Lower leg skin (tissue), 4 donors: ENCODE measurements around the gene EPB41L2. TPM values are rescaled to one million over a fixed set of nuclear protein-coding genes. Genes with fewer than 3 reads are reported as not detected.

Experiments
- DNase-seq, 2 donors: peaks; one replicate each; pipeline ENCODE4 v3.0.0-alpha.2; 2019; ENCODE audit warnings: low spot score in 2 of 2
- H3K4me3 ChIP-seq: fragments of 200-600 bp; sonication (generic); 2 replicates; pipeline ENCODE4 v1.5.1; 2017; ENCODE audit warnings: mild to moderate bottlenecking, low read depth; ENCODE audit not compliant: poor library complexity, severe bottlenecking
- POLR2A ChIP-seq, 2 donors: fragments of 450-650 bp; IDR thresholded peaks; one replicate each; pipeline ENCODE4 v1.6.1; 2016 to 2017; ENCODE audit warnings: antibody characterized with exemption in 2 of 2, mild to moderate bottlenecking in 1 of 2, moderate library complexity in 1 of 2
- WGBS, 2 donors: methylation state at CpG; one replicate each; pipeline ENCODE4 v1.1.5; 2018; 5-methylcytosine and 5-hydroxymethylcytosine counted together
- intact Hi-C: fragments of 100-400 bp; cut with DNase I; formaldehyde crosslinking; loops from one replicate; pipeline ENCODE4 v1.15.0; 2023; ENCODE audit warnings: low total_unique reads
- total RNA-seq, 4 donors: library from RNA; depleted of rRNA; stranded (reverse); fragments of >200 nt; gene quantifications; one replicate each; pipeline ENCODE4 v1.1.0, GENCODE V29; 2016
- TF ChIP-seq, protein P1 (sequence below), 3 donors: fragments of 450-650 bp; IDR thresholded peaks; one replicate each; pipeline ENCODE4 v1.5.1; 2016; ENCODE audit warnings: antibody characterized with exemption in 3 of 3, mild to moderate bottlenecking in 3 of 3, moderate library complexity in 2 of 3

EPB41L2 gene
- total RNA-seq, 4 donors from 2014 or later, result 8.6 to 19.4 (median 13.8) TPM

DNA sequence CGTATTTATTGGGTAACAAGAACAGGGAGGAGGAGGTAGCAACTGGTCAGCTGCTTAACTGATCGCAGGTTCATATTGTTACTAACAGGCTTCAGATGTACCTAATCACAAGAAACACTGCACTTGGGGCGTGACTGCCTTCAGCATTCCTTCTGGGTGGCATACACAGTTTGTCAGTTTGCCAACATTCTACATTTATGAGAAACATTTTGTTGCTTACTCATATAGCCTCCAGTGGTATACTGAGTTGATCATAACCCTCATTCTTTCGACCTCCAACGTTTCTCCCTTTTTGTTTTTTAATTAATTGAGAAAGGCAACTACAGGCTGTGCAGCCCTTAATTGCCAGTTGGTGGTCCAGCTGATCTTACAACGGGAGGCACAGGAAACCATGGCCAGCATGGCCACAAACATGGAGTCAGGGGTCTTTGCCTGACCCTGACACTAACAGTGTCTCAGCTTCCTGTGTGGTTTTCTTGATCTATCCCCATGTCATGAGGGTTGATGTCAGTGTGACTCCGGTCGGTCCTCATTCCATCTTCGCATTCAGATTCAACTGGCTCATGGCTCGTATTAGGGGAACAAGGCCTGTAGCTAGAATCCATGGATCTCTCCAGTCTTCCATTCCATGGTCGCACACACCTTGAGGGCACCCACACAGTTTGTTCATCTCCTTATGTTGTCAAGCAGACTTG lies 9.4 kb downstream of the EPB41L2 start:
- 88% methylated on average over 11 of the region's 11 CpGs for WGBS, 2 donors
- no peak overlapping the region for H3K4me3 ChIP-seq
- no peak for DNase-seq
- no peak for TF ChIP-seq POLR2A (IDR thresholded peaks at IDR 0.05)
- TF ChIP-seq, protein P1, sequence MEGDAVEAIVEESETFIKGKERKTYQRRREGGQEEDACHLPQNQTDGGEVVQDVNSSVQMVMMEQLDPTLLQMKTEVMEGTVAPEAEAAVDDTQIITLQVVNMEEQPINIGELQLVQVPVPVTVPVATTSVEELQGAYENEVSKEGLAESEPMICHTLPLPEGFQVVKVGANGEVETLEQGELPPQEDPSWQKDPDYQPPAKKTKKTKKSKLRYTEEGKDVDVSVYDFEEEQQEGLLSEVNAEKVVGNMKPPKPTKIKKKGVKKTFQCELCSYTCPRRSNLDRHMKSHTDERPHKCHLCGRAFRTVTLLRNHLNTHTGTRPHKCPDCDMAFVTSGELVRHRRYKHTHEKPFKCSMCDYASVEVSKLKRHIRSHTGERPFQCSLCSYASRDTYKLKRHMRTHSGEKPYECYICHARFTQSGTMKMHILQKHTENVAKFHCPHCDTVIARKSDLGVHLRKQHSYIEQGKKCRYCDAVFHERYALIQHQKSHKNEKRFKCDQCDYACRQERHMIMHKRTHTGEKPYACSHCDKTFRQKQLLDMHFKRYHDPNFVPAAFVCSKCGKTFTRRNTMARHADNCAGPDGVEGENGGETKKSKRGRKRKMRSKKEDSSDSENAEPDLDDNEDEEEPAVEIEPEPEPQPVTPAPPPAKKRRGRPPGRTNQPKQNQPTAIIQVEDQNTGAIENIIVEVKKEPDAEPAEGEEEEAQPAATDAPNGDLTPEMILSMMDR (IDR thresholded peaks at IDR 0.05), result no peak
- intact Hi-C loops, result no loop called here

DNA sequence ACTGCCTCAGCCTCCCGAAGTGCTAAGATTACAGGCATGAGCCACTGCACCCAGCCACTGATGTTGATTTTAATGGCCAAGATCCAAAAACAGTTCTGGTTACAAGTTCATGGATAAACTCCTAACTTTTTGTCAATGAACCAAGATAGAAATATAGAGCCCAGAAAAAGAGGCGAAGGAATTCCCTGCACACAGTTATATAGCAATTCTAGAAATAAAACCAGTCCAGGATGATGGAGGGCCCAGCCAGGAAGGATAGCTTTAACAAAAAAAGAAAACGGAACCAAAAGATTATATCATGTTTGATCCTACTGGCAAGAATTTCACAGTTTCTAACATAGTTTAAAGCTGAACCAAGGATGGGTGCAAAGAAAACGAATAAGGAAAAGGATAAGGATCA lies 10.9 kb downstream of the EPB41L2 start:
- H3K4me3 ChIP-seq, result no peak overlapping the region
- no peak for DNase-seq
- no peak for TF ChIP-seq POLR2A (IDR thresholded peaks at IDR 0.05)
- TF ChIP-seq, protein P1 (IDR thresholded peaks at IDR 0.05), result no peak
- intact Hi-C loops, result no loop called here
- WGBS, 2 donors, result 69 to 81% methylated on average over 4 of the region's 4 CpGs

DNA sequence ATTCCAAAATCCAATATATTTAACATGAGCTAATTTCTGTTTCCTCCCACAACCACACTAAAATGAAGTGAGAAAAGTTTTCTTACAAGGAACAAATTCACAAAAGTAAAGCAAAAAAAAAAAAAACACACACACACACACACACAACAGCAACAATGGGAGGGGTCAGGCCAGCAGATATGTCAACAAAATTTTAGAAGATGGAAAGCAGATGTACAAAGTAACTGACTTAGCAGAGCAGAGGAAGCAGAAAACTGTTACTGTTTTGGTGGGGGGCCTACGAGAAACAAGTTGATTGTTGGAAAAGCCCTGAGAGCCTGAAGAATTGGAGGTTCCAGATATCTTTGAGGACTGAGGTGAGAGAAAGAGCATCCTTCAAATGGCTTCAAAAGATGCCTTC lies 11.7 kb downstream of the EPB41L2 start:
- intact Hi-C loops, result no loop called here
- no peak for DNase-seq
- H3K4me3 ChIP-seq, result no peak overlapping the region
- 74 to 88% methylated on average over 1 of the region's 1 CpG for WGBS, 2 donors
- no peak for TF ChIP-seq POLR2A (IDR thresholded peaks at IDR 0.05)
- TF ChIP-seq, protein P1 (IDR thresholded peaks at IDR 0.05), result no peak

DNA sequence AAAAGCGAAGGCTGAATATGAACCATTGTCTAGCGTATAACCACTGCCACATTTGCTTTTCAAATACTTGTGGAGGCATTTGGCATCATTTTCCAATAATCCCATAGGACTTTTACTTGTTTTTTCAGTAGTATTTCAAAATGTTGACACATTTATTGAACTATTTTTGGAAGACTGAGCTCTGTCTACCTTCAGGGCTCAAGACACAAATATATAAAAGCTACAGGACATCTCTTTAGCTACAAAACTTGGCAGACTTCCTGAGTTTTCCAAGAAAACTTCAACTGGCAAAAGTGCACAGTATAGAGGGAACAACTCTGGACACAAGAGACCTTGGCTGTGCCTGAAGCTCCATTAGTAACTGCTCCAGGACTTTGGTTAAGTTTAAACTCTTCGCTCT lies 13.4 kb downstream of the EPB41L2 start:
- 50 to 65% methylated on average over 3 of the region's 3 CpGs for WGBS, 2 donors
- no peak overlapping the region for H3K4me3 ChIP-seq
- no peak for DNase-seq
- intact Hi-C loops, result no loop called here
- TF ChIP-seq POLR2A (IDR thresholded peaks at IDR 0.05), result no peak
- TF ChIP-seq, protein P1 (IDR thresholded peaks at IDR 0.05), result no peak

DNA sequence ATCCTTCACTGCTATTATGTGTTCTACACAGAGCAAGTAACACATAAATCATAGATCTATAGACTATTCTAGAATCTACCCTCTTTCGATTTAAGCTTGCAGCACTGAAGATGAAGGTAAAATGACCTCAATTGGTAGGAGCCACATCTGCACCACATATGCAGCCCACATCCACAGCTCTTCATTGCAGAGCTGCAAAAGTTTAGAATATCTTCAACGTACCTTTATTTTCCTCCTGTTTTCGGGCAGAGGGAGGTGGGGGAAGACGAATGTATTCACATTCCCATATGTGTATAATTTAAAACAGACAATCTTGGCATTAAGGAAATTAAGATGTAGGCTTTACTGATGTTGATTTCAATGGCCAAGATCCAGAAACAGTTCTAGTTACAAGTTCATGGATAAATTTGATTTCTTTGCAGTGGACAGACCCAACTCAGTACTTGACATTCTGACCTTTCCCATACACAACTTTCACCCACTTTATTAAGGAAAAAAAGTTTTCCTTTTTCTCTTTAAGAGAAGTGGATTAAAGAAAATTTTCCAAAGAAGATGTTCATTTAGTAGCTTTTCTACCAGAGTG lies 14.0 kb downstream of the EPB41L2 start:
- 49 to 65% methylated on average over 4 of the region's 4 CpGs for WGBS, 2 donors
- no peak for DNase-seq
- intact Hi-C loops, result no loop called here
- no peak overlapping the region for H3K4me3 ChIP-seq
- TF ChIP-seq POLR2A (IDR thresholded peaks at IDR 0.05), result no peak
- TF ChIP-seq, protein P1 (IDR thresholded peaks at IDR 0.05), result no peak
